Transverse colon (tissue), 4 donors: ENCODE measurements around the gene C14orf180. TPM values are rescaled to one million over a fixed set of nuclear protein-coding genes. Genes with fewer than 3 reads are reported as not detected.

Experiments
- DNase-seq: peaks from one replicate; pipeline ENCODE4 v3.0.0-alpha.2; 2019
- H3K27ac ChIP-seq, 4 donors: fragments of 200-600 bp; sonication (generic); 2 replicates each; pipeline ENCODE4 v1.5.1; 2016 to 2018; ENCODE audit warnings: inconsistent platforms in 4 of 4
- H3K27me3 ChIP-seq: fragments of 200-600 bp; sonication (generic); 2 replicates; pipeline ENCODE4 v1.5.1; 2017; ENCODE audit warnings: inconsistent platforms
- H3K36me3 ChIP-seq, 4 donors: fragments of 200-600 bp; sonication (generic); 2 replicates each; pipeline ENCODE4 v1.5.1; 2017 to 2019; ENCODE audit warnings: inconsistent platforms in 4 of 4
- H3K4me1 ChIP-seq, 4 donors: fragments of 200-600 bp; sonication (generic); 2 replicates each; pipeline ENCODE4 v1.5.1; 2017 to 2020; ENCODE audit warnings: inconsistent platforms in 4 of 4
- H3K4me3 ChIP-seq, 4 donors: fragments of 200-600 bp; sonication (generic); 1 replicate in 1 of 4; 2 replicates in 3 of 4; pipeline versions ENCODE4 v1.5.1 to v1.6.1; 2017 to 2019; ENCODE audit warnings: inconsistent platforms in 4 of 4
- H3K9me3 ChIP-seq, 2 donors: fragments of 200-600 bp; sonication (generic); 2 replicates each; pipeline ENCODE4 v1.5.1; 2017 to 2019; ENCODE audit warnings: inconsistent platforms in 2 of 2
- CTCF ChIP-seq, 5 experiments: fragments of 200-600 bp in 3 of 5; fragments of 450-650 bp in 2 of 5; sonication (generic) in 3 of 5; IDR thresholded peaks; 1 replicate in 2 of 5; 2 replicates in 3 of 5; pipeline ENCODE4 v1.5.1; 2016 to 2017; ENCODE audit warnings: antibody characterized with exemption in 5 of 5, inconsistent platforms in 3 of 5, mild to moderate bottlenecking in 2 of 5, moderate library complexity in 1 of 5
- EP300 ChIP-seq: sonication (generic); formaldehyde crosslinking; IDR thresholded peaks from one replicate; pipeline ENCODE4 v1.6.1; 2017; ENCODE audit warnings: antibody characterized with exemption, low read depth
- POLR2A ChIP-seq: fragments of 450-650 bp; IDR thresholded peaks from one replicate; pipeline ENCODE4 v1.6.1; 2016; ENCODE audit warnings: antibody characterized with exemption, mild to moderate bottlenecking, moderate library complexity
- POLR2AphosphoS5 ChIP-seq, 3 donors: sonication (generic); formaldehyde crosslinking; IDR thresholded peaks; one replicate each; pipeline ENCODE4 v1.6.1; 2016; ENCODE audit warnings: antibody characterized with exemption in 3 of 3
- WGBS, 2 donors: methylation state at CpG; one replicate each; pipeline ENCODE4 v1.1.5; 2018; ENCODE audit warnings: low coverage in 1 of 2; 5-methylcytosine and 5-hydroxymethylcytosine counted together
- in situ Hi-C, 4 donors: fragments of 200-750 bp; cut with MboI; loops; one replicate each; pipeline versions ENCODE4 v1.15.0 to v1.15.1; 2017; ENCODE audit warnings: low sequenced_read_pairs in 3 of 4, low pct_ligation_motif_present in 1 of 4, low pct_unique_long_range_greater_than_20kb in 1 of 4
- intact Hi-C: fragments of 100-400 bp; cut with DNase I; formaldehyde crosslinking; loops from one replicate; pipeline ENCODE4 v1.15.1; 2023; ENCODE audit warnings: low total_unique reads
- total RNA-seq, 4 donors: library from RNA; depleted of rRNA; stranded (reverse); fragments of >200 nt; gene quantifications; one replicate each; pipeline ENCODE4 v1.1.0, GENCODE V29; 2016

The C14orf180 gene
- total RNA-seq, 4 donors from 2014 or later, result 0.32 to 2.3 (median 1.1) TPM; not detected in 1

GRCh38 chr14:104534036-104534435 is 45.5 kb upstream of the C14orf180 start:
- Histone ChIP-seq H3K36me3 (no peaks in the 10 kb centered on the region), H3K27ac (no peak overlapping the region), H3K27me3 (no peaks in the 10 kb centered on the region), H3K4me1 (no peaks in the 10 kb centered on the region), H3K9me3 (no peaks in the 10 kb centered on the region), H3K4me3 (no peak overlapping the region)
- no peak for DNase-seq
- intact Hi-C loops, result no loop called here
- in situ Hi-C loops, result no loop called here
- 46 to 48% methylated on average over 3 of the region's 3 CpGs for WGBS, 2 donors
- no peak for TF ChIP-seq EP300
- no peak for TF ChIP-seq POLR2AphosphoS5 (IDR thresholded peaks at IDR 0.05)
- no peak for TF ChIP-seq POLR2A
- TF ChIP-seq CTCF (IDR thresholded peaks at IDR 0.05), result no peak

- H3K4me3 ChIP-seq, result no peak overlapping the region
- H3K27ac ChIP-seq, result no peak overlapping the region
- no peak for DNase-seq
- no peaks in the 10 kb centered on the region for H3K9me3 ChIP-seq
- 52% methylated on average over 8 of the region's 8 CpGs; no CpG with 5 or more reads in 1 of the 2 donors for WGBS, 2 donors
- intact Hi-C loops, result no loop called here
- H3K4me1 ChIP-seq, result no peaks in the 10 kb centered on the region
- in situ Hi-C loops, result no loop called here
- no peaks in the 10 kb centered on the region for H3K36me3 ChIP-seq
- peaks cover 8% of the 10 kb centered on the region for H3K27me3 ChIP-seq
- no peak for TF ChIP-seq POLR2AphosphoS5 (IDR thresholded peaks at IDR 0.05)
- no peak for TF ChIP-seq CTCF (IDR thresholded peaks at IDR 0.05)
- TF ChIP-seq EP300, result no peak
- TF ChIP-seq POLR2A, result no peak
These were observed 42.5 kb upstream of the C14orf180 start for GRCh38 chr14:104536942-104537612.

GRCh38 chr14:104537613-104537988 is 42.0 kb upstream of the C14orf180 start:
- intact Hi-C loops (no loop called here), in situ Hi-C loops (no loop called here)
- no peak for DNase-seq
- Histone ChIP-seq H3K27me3 (peaks cover 12% of the 10 kb centered on the region), H3K36me3 (no peaks in the 10 kb centered on the region), H3K9me3 (no peaks in the 10 kb centered on the region), H3K4me1 (no peaks in the 10 kb centered on the region), H3K4me3 (no peak overlapping the region), H3K27ac (no peak overlapping the region)
- TF ChIP-seq CTCF (IDR thresholded peaks at IDR 0.05) (no peak), POLR2A (no peak), POLR2AphosphoS5 (IDR thresholded peaks at IDR 0.05) (no peak), EP300 (no peak)
- 46 to 55% methylated on average over 3 of the region's 3 CpGs for WGBS, 2 donors

GRCh38 chr14:104541905-104542465 is 37.6 kb upstream of the C14orf180 start:
- H3K36me3 ChIP-seq, result no peaks in the 10 kb centered on the region
- 71 to 72% methylated on average over 10 to 11 of the region's 11 CpGs for WGBS, 2 donors
- no peak for DNase-seq
- no peaks in the 10 kb centered on the region for H3K4me1 ChIP-seq
- H3K27me3 ChIP-seq, result peaks cover 49% of the 10 kb centered on the region
- H3K27ac ChIP-seq, result no peak overlapping the region
- TF ChIP-seq POLR2AphosphoS5 (IDR thresholded peaks at IDR 0.05) (no peak), CTCF (IDR thresholded peaks at IDR 0.05) (no peak), POLR2A (no peak), EP300 (no peak)
- no peak overlapping the region for H3K4me3 ChIP-seq
- H3K9me3 ChIP-seq, result no peaks in the 10 kb centered on the region
- intact Hi-C loops, result no loop called here
- in situ Hi-C loops, result no loop called here
